Measurements from ENCODE around the gene SH3BP4.

The SH3BP4 gene

DNA sequence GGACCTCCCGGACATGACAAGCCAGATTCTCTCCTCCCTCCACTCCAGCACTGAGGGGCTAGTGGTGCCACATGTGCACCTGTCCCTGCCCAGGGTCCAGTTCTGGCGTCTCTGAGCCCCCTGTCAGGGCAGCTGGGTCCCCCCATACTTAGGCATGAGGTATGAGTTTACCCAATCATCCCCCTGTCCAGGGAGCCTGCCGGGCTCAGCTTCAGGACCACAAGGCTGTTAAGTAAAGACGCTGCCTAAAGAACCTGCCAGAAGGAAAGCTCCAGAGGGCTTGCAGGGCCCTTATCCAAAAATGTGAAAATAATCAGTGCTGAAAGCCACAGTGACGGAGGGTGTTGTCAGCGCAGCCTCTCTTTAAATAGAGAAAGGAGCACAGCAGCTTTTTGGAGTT, 40.0 kb downstream of the SH3BP4 start:
- TF ChIP-seq, protein P1, sequence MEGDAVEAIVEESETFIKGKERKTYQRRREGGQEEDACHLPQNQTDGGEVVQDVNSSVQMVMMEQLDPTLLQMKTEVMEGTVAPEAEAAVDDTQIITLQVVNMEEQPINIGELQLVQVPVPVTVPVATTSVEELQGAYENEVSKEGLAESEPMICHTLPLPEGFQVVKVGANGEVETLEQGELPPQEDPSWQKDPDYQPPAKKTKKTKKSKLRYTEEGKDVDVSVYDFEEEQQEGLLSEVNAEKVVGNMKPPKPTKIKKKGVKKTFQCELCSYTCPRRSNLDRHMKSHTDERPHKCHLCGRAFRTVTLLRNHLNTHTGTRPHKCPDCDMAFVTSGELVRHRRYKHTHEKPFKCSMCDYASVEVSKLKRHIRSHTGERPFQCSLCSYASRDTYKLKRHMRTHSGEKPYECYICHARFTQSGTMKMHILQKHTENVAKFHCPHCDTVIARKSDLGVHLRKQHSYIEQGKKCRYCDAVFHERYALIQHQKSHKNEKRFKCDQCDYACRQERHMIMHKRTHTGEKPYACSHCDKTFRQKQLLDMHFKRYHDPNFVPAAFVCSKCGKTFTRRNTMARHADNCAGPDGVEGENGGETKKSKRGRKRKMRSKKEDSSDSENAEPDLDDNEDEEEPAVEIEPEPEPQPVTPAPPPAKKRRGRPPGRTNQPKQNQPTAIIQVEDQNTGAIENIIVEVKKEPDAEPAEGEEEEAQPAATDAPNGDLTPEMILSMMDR (IDR thresholded peaks at IDR 0.05; ENCODE audit: insufficient read depth, low read length, missing control alignments), result no peak
- no peak for DNase-seq (ENCODE audit: low read depth, low spot score)
- ChIA-PET POLR2A (interaction anchor here (1.2 kb wide), 1 partner anchor 10 kb away, joined by 3 read pairs; no protein-coding TSS in a partner anchor), CTCF (interaction anchor here (1.1 to 1.7 kb wide), 4 partner anchors 10 to 35 kb away, joined by 3 read pairs; no protein-coding TSS in a partner anchor)
- H3K4me3 ChIP-seq (ENCODE audit: low read depth, low read length), result no peak overlapping the region

DNA sequence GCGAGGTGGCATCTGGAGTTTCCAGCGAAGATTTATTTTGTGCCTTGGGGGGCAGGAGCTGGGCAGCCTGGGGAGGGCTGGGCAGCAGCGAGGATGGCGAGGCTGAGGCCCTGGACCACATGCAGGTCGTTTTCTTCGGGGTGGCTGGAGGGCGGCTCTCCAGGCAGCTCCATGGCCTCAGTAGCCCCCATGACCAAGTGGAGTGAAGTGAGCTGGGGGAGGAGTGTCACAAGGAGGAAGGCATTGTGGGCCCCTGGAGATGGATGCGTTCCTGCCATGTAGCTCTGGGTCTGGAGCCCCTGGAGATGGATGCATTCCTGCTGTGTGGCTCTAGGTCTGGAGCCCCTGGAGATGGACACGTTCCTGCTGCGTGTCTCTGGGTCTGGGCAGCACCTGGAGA, 40.4 kb downstream of the SH3BP4 start:
- CTCF ChIA-PET, result interaction anchor here (1.2 to 1.7 kb wide), 3 partner anchors 13 to 35 kb away, joined by 3 read pairs; no protein-coding TSS in a partner anchor
- no peak for DNase-seq (ENCODE audit: low read depth, low spot score)
- POLR2A ChIA-PET, result interaction anchor here (1.2 kb wide), 1 partner anchor 11 kb away, joined by 3 read pairs; no protein-coding TSS in a partner anchor
- TF ChIP-seq, protein P1 (IDR thresholded peaks at IDR 0.05; ENCODE audit: insufficient read depth, low read length, missing control alignments), result no peak
- H3K4me3 ChIP-seq (ENCODE audit: low read depth, low read length), result no peak overlapping the region

DNA sequence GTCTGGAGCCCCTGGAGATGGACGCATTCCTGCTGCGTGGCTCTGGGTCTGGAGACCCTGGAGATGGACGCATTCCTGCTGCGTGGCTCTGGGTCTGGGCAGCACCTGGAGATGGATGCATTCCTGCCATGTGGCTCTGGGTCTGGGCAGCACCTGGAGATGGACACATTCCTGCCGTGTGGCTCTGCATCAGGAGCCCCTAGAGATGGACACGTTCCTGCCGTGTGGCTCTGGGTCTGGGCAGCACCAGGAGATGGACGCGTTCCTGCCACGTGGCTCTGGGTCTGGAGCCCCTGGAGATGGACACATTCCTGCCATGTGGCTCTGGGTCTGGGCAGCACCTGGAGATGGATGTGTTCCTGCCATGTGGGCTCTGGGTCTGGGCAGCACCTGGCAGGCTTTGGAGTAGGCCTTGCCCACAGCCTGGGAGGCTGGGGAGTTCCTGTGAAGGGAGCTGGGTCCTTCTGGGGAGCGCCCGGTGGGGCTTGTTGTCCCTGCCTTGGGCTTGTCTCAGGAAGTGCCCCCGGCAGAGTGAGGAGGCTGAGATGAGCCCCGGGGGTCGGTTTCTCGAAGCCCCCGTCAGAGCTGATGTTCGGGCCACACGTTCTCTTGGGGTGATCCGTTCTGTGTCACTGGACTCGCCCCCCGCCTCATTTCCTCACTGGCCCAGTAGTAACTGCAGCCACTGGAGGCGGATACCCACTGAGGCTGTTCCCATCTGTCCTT, 41.0 kb downstream of the SH3BP4 start:
- no peak overlapping the region for H3K4me3 ChIP-seq (ENCODE audit: low read depth, low read length)
- CTCF ChIA-PET, result interaction anchor here (1.2 to 1.5 kb wide), 2 partner anchors 12 to 34 kb away, joined by 3 read pairs; no protein-coding TSS in a partner anchor
- DNase-seq (ENCODE audit: low read depth, low spot score), result no peak
- POLR2A ChIA-PET, result no interaction called here
- TF ChIP-seq, protein P1 (IDR thresholded peaks at IDR 0.05; ENCODE audit: insufficient read depth, low read length, missing control alignments), result no peak

DNA sequence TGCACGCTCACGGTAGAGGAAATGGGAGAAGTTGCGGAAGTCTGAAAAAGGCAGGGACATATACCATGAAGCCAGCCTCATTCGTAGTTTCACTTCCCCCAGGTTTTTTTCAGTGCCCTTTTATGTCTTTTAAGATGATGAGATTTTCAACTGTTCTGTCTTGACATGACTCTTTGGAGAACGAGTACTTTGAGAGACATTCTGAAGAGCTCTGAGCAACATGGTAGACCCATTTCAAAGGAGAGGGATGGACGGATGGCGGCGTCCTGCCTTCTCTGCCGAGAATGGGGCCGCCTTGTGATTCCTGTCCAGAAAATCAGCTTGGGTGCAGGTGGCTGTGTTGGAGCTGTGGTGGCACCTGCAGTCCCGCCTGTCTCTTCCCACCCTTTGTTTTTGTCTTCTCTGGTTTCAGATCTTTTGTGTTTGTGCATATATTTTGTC, 41.7 kb downstream of the SH3BP4 start:
- ChIA-PET CTCF (no interaction called here), POLR2A (no interaction called here)
- DNase-seq (ENCODE audit: low read depth, low spot score), result no peak
- H3K4me3 ChIP-seq (ENCODE audit: low read depth, low read length), result no peak overlapping the region
- TF ChIP-seq, protein P1 (IDR thresholded peaks at IDR 0.05; ENCODE audit: insufficient read depth, low read length, missing control alignments), result no peak

DNA sequence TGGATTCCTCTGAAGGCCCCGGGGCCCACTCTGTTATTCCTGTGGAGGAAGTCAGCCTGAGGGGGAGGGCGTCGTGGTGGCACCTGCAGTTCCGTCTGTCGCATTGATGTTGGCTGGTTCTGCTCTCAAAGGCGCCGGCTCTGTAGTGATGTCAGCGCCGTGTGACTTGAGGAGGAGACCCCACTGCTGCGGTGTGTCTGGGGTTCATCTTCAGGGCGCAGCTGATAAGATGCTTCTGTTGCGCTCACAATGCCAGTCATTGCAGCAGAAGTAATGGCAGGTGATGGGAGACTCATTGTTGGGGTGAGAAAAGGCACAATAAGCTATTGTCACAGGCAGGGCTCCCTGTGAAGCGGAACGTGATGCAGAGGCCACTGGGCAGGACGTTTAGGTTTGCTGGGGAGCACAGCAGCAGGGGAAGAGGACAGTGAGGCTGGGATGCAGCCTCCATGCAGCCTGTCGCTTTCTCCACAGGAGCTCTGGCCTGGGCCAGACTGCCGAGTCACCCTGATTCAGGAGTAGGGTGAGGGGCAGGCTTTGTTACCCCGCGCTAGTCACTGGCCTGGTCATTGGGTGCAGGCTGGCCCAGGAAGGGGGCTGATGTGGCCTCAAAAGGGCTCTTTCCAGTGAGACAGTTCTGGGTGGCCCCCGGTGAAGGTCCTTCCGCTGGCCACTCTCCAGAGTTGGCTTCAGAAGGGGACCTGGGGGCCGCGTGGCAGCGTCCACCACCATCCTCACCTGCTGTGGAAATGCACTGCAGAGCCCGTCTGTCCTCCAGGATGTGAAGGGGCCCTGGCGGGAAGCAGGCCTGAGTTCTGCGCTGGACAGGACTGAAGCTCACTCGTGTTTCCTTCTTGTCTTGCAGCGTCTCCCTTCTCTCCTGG, 42.9 kb downstream of the SH3BP4 start:
- ChIA-PET POLR2A (no interaction called here), CTCF (interaction anchor here (0.7 to 1.2 kb wide), 2 partner anchors 9 to 1047 kb away, joined by 3 read pairs; no protein-coding TSS in a partner anchor)
- no peak for DNase-seq (ENCODE audit: low read depth, low spot score)
- no peak overlapping the region for H3K4me3 ChIP-seq (ENCODE audit: low read depth, low read length)
- TF ChIP-seq, protein P1 (IDR thresholded peaks at IDR 0.05; ENCODE audit: insufficient read depth, low read length, missing control alignments), result no peak

Measured in AG04449 (cell line).